Mesothelial cell of epicardium (in vitro differentiated cells): ENCODE results near the gene HOXB1. TPM values are rescaled to one million over a fixed set of nuclear protein-coding genes. Genes with fewer than 3 reads are reported as not detected.

Source experiments
- DNase-seq, 2 experiments: peaks; one replicate each; pipeline ENCODE4 v3.0.0; 2021; ENCODE audit warnings: low spot score in 2 of 2; ENCODE audit not compliant: unreplicated experiment in 2 of 2
- H3K27ac Mint-ChIP-seq: 2 replicates; pipeline ENCODE4 v1.8.0; 2021; ENCODE audit warnings: mixed read lengths
- H3K27me3 Mint-ChIP-seq: 2 replicates; pipeline ENCODE4 v1.8.0; 2021; ENCODE audit warnings: low read depth, mixed read lengths
- H3K36me3 Mint-ChIP-seq: 2 replicates; pipeline ENCODE4 v1.8.0; 2021; ENCODE audit warnings: mixed read lengths
- H3K4me1 Mint-ChIP-seq: 2 replicates; pipeline ENCODE4 v1.8.0; 2021; ENCODE audit warnings: mixed read lengths
- H3K4me3 Mint-ChIP-seq: 2 replicates; pipeline ENCODE4 v1.8.0; 2021; ENCODE audit warnings: mild to moderate bottlenecking, moderate library complexity, mixed read lengths
- H3K9me3 Mint-ChIP-seq: 2 replicates; pipeline ENCODE4 v1.8.0; 2021; ENCODE audit warnings: mixed read lengths
- CTCF ChIP-seq: fragments of 200-600 bp; sonication (generic); IDR thresholded peaks from one replicate; pipeline ENCODE4 v1.5.0; 2021; ENCODE audit warnings: antibody characterized with exemption; ENCODE audit not compliant: unreplicated experiment
- total RNA-seq: library from RNA; stranded (reverse); gene quantifications from 3 replicates; pipeline ENCODE4 v1.2.1, GENCODE V29; 2021

Gene HOXB1
- total RNA-seq, 1 donor from 2014 or later: 0.25 TPM

- TF ChIP-seq CTCF: no peak
- Mint-ChIP-seq H3K27me3 (no peaks in the 10 kb centered on the region), H3K4me1 (peaks cover 72% of the 10 kb centered on the region), H3K27ac (peak overlapping the region; percentile 99), H3K36me3 (peaks cover 16% of the 10 kb centered on the region), H3K4me3 (peak overlapping the region; percentile 91), H3K9me3 (no peaks in the 10 kb centered on the region)
- peak; percentile 79 for DNase-seq
These were observed 13.7 kb upstream of the HOXB1 start for GRCh38 chr17:48544349-48545021.

GRCh38 chr17:48543854-48544348 lies 13.1 kb upstream of the HOXB1 start:
- H3K27ac Mint-ChIP-seq: peak overlapping the region; percentile 99
- H3K4me3 Mint-ChIP-seq: peak overlapping the region; percentile 91
- peaks cover 74% of the 10 kb centered on the region for H3K4me1 Mint-ChIP-seq
- no peak for DNase-seq
- TF ChIP-seq CTCF: no peak
- no peaks in the 10 kb centered on the region for H3K27me3 Mint-ChIP-seq
- H3K9me3 Mint-ChIP-seq: no peaks in the 10 kb centered on the region
- H3K36me3 Mint-ChIP-seq: peaks cover 13% of the 10 kb centered on the region

GRCh38 chr17:48543107-48543853 lies 12.5 kb upstream of the HOXB1 start:
- peak in 1 of 2 experiments; percentile 68 for DNase-seq
- H3K27ac Mint-ChIP-seq: peak overlapping the region; percentile 99
- peaks cover 70% of the 10 kb centered on the region for H3K4me1 Mint-ChIP-seq
- no peak for TF ChIP-seq CTCF
- H3K9me3 Mint-ChIP-seq: no peaks in the 10 kb centered on the region
- peaks cover 13% of the 10 kb centered on the region for H3K36me3 Mint-ChIP-seq
- peak overlapping the region; percentile 91 for H3K4me3 Mint-ChIP-seq
- H3K27me3 Mint-ChIP-seq: no peaks in the 10 kb centered on the region

GRCh38 chr17:48542698-48543106 lies 11.9 kb upstream of the HOXB1 start:
- Mint-ChIP-seq H3K27me3 (no peaks in the 10 kb centered on the region), H3K4me3 (peak overlapping the region; percentile 89), H3K27ac (peak overlapping the region; percentile 98), H3K9me3 (no peaks in the 10 kb centered on the region), H3K36me3 (peaks cover 13% of the 10 kb centered on the region), H3K4me1 (peaks cover 64% of the 10 kb centered on the region)
- DNase-seq: no peak
- TF ChIP-seq CTCF: no peak

- Mint-ChIP-seq H3K27me3 (no peaks in the 10 kb centered on the region), H3K4me3 (peak overlapping the region; percentile 89), H3K4me1 (peaks cover 64% of the 10 kb centered on the region), H3K27ac (peak overlapping the region; percentile 99), H3K36me3 (peaks cover 16% of the 10 kb centered on the region), H3K9me3 (no peaks in the 10 kb centered on the region)
- no peak for TF ChIP-seq CTCF
- no peak for DNase-seq
These were observed 11.4 kb upstream of the HOXB1 start for GRCh38 chr17:48542114-48542656.
